GM23338 (cell line): ENCODE data around the gene ZNF76. TPM values are rescaled to one million over a fixed set of nuclear protein-coding genes. Genes with fewer than 3 reads are reported as not detected.

ENCODE experiments used
- ATAC-seq: fragments of 200-7000 bp; cut with Tn5 transposase; 3 replicates; pipeline ENCODE4 v1.9.1; 2020
- DNase-seq: peaks from one replicate; pipeline ENCODE4 v3.0.0-alpha.2; 2015; ENCODE audit warnings: low spot score
- H2AFZ ChIP-seq: fragments of 200-600 bp; sonication (generic); 2 replicates; pipeline ENCODE4 v1.8.0; 2016; ENCODE audit warnings: antibody characterized with exemption, mild to moderate bottlenecking, moderate library complexity
- H3F3A ChIP-seq: fragments of 200-600 bp; sonication (generic); replicated peaks from 2 replicates; pipeline ENCODE4 v1.8.0; 2017; ENCODE audit warnings: antibody characterized with exemption, mixed run types, low read depth
- H3K27ac ChIP-seq: fragments of 200-600 bp; sonication (generic); 2 replicates; pipeline ENCODE4 v1.6.1; 2016; ENCODE audit warnings: low read depth
- H3K27me3 ChIP-seq: fragments of 200-600 bp; sonication (generic); 2 replicates; pipeline ENCODE4 v1.8.0; 2016; ENCODE audit warnings: mild to moderate bottlenecking, mixed run types, moderate library complexity; ENCODE audit not compliant: insufficient read depth
- H3K36me3 ChIP-seq: fragments of 200-600 bp; sonication (generic); 2 replicates; pipeline ENCODE4 v1.8.0; 2016; ENCODE audit warnings: mild to moderate bottlenecking; ENCODE audit not compliant: insufficient read depth
- H3K4me1 ChIP-seq: fragments of 200-600 bp; sonication (generic); 2 replicates; pipeline ENCODE4 v1.8.0; 2016; ENCODE audit warnings: mild to moderate bottlenecking, moderate library complexity; ENCODE audit not compliant: insufficient read depth
- H3K4me2 ChIP-seq: fragments of 200-600 bp; sonication (generic); 2 replicates; pipeline ENCODE4 v1.7.1; 2017; ENCODE audit warnings: mixed run types
- H3K4me3 ChIP-seq: fragments of 200-600 bp; sonication (generic); 2 replicates; pipeline ENCODE4 v1.6.1; 2016; ENCODE audit warnings: mixed run types
- H3K79me2 ChIP-seq: fragments of 200-600 bp; sonication (generic); replicated peaks from 2 replicates; pipeline ENCODE4 v1.8.0; 2017; ENCODE audit warnings: mild to moderate bottlenecking; ENCODE audit not compliant: insufficient read depth
- H3K9me2 ChIP-seq: fragments of 200-600 bp; sonication (generic); 2 replicates; pipeline ENCODE4 v1.8.0; 2017; ENCODE audit not compliant: insufficient read depth
- H4K20me1 ChIP-seq: fragments of 200-600 bp; sonication (generic); replicated peaks from 2 replicates; pipeline ENCODE4 v1.8.0; 2017; ENCODE audit warnings: mild to moderate bottlenecking; ENCODE audit not compliant: insufficient read depth
- H3K27ac Mint-ChIP-seq: 2 replicates; pipeline ENCODE4 v1.8.0; 2020; ENCODE audit warnings: inconsistent platforms, mild to moderate bottlenecking, moderate library complexity, mixed read lengths
- H3K27me3 Mint-ChIP-seq: 3 replicates; pipeline ENCODE4 v1.8.0; 2022; ENCODE audit warnings: low read depth, mild to moderate bottlenecking, moderate library complexity, mixed read lengths, inconsistent platforms; ENCODE audit not compliant: insufficient read depth, poor library complexity
- H3K36me3 Mint-ChIP-seq: 3 replicates; pipeline ENCODE4 v1.8.0; 2021; ENCODE audit warnings: low read depth, mild to moderate bottlenecking, inconsistent platforms, moderate library complexity, mixed read lengths
- H3K4me1 Mint-ChIP-seq: 3 replicates; pipeline ENCODE4 v1.8.0; 2020; ENCODE audit warnings: mild to moderate bottlenecking, inconsistent platforms, mixed read lengths
- H3K4me3 Mint-ChIP-seq: 3 replicates; pipeline ENCODE4 v1.8.0; 2021; ENCODE audit warnings: moderate library complexity, mild to moderate bottlenecking, inconsistent platforms, mixed read lengths
- H3K9me3 Mint-ChIP-seq: 3 replicates; pipeline ENCODE4 v1.8.0; 2020; ENCODE audit warnings: moderate library complexity, mild to moderate bottlenecking, inconsistent platforms, mixed read lengths
- CREB1 ChIP-seq: fragments of 250-450 bp; sonication (Bioruptor Pico); IDR thresholded peaks from 2 replicates; pipeline ENCODE4 v1.5.0; 2020; ENCODE audit warnings: low read depth, mild to moderate bottlenecking, moderate library complexity
- EZH2phosphoT487 ChIP-seq: fragments of 200-600 bp; sonication (generic); IDR thresholded peaks from one replicate; pipeline ENCODE4 v1.8.1; 2018; ENCODE audit warnings: antibody characterized with exemption; ENCODE audit not compliant: unreplicated experiment
- POLR2AphosphoS5 ChIP-seq: IDR thresholded peaks from 2 replicates; pipeline ENCODE4 v1.6.1; 2016; ENCODE audit warnings: antibody characterized with exemption, low read depth
- STAT1 ChIP-seq: IDR thresholded peaks from one replicate; pipeline ENCODE4 v1.6.1; 2016; ENCODE audit warnings: antibody characterized with exemption; ENCODE audit not compliant: unreplicated experiment
- ZNF114 ChIP-seq: fragments of 250-450 bp; sonication (Bioruptor Pico); IDR thresholded peaks from 2 replicates; pipeline ENCODE4 v1.5.0; 2020; ENCODE audit warnings: mild to moderate bottlenecking, moderate library complexity
- ZNF331 ChIP-seq: fragments of 250-450 bp; sonication (Bioruptor Pico); IDR thresholded peaks from 2 replicates; pipeline ENCODE4 v1.5.0; 2020; ENCODE audit warnings: low read depth, mild to moderate bottlenecking, moderate library complexity
- polyA plus RNA-seq: library from polyadenylated mRNA; unstranded; fragments of >200 nt; fragmentation: Nextera tagmentation; extraction: Ambion mirVana; gene quantifications from 2 replicates; pipeline ENCODE4 v1.2.1, GENCODE V29; 2016
- total RNA-seq: library from RNA; depleted of rRNA; stranded (reverse); fragments of >200 nt; shearing (Covaris generic); gene quantifications from 2 replicates; pipeline ENCODE4 v1.2.3, GENCODE V29; 2014
- TF ChIP-seq, protein P1 (sequence below): IDR thresholded peaks from one replicate; pipeline ENCODE4 v1.6.1; 2018; ENCODE audit warnings: antibody characterized with exemption; ENCODE audit not compliant: unreplicated experiment
- TF ChIP-seq, protein P2 (sequence below), 2 experiments: fragments of 200-600 bp in 1 of 2; sonication (generic) in 1 of 2; conservative IDR thresholded peaks; 2 replicates each; pipeline versions ENCODE4 v1.5.1 to v1.6.1; 2016 to 2017; ENCODE audit warnings: antibody characterized with exemption in 2 of 2, low read depth in 2 of 2, mild to moderate bottlenecking in 2 of 2, moderate library complexity in 1 of 2

The ZNF76 gene
- total and polyA plus RNA-seq, 2 experiments from 2014 or later, result 12.5 to 18.8 TPM

- Histone ChIP-seq H4K20me1 (peaks cover 27% of the 10 kb centered on the region), H3F3A (no peaks in the 10 kb centered on the region), H3K36me3 (no peaks in the 10 kb centered on the region), H3K27me3 (peaks cover 41% of the 10 kb centered on the region), H3K4me1 (peaks cover 39% of the 10 kb centered on the region), H3K27ac (peak overlapping the region; percentile 36; the same call in 1 of the 2 replicates), H3K4me3 (no peak overlapping the region), H3K9me2 (no peaks in the 10 kb centered on the region), H2AFZ (no peak overlapping the region), H3K4me2 (peak overlapping the region; percentile 30; the same call in 1 of the 2 replicates), H3K79me2 (no peaks in the 10 kb centered on the region)
- Mint-ChIP-seq H3K4me1 (peaks cover 56% of the 10 kb centered on the region), H3K27ac (no peak overlapping the region), H3K36me3 (peaks cover 3% of the 10 kb centered on the region; the same call in 2 of the 3 replicates), H3K4me3 (no peak overlapping the region), H3K27me3 (peaks cover 44% of the 10 kb centered on the region), H3K9me3 (0 out of 3 replicates have a peak, but pooled peaks cover 2% of the 10 kb centered on the region)
- no peak for TF ChIP-seq POLR2AphosphoS5
- TF ChIP-seq ZNF114, result no peak
- TF ChIP-seq, protein P1, sequence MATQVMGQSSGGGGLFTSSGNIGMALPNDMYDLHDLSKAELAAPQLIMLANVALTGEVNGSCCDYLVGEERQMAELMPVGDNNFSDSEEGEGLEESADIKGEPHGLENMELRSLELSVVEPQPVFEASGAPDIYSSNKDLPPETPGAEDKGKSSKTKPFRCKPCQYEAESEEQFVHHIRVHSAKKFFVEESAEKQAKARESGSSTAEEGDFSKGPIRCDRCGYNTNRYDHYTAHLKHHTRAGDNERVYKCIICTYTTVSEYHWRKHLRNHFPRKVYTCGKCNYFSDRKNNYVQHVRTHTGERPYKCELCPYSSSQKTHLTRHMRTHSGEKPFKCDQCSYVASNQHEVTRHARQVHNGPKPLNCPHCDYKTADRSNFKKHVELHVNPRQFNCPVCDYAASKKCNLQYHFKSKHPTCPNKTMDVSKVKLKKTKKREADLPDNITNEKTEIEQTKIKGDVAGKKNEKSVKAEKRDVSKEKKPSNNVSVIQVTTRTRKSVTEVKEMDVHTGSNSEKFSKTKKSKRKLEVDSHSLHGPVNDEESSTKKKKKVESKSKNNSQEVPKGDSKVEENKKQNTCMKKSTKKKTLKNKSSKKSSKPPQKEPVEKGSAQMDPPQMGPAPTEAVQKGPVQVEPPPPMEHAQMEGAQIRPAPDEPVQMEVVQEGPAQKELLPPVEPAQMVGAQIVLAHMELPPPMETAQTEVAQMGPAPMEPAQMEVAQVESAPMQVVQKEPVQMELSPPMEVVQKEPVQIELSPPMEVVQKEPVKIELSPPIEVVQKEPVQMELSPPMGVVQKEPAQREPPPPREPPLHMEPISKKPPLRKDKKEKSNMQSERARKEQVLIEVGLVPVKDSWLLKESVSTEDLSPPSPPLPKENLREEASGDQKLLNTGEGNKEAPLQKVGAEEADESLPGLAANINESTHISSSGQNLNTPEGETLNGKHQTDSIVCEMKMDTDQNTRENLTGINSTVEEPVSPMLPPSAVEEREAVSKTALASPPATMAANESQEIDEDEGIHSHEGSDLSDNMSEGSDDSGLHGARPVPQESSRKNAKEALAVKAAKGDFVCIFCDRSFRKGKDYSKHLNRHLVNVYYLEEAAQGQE, result no peak
- TF ChIP-seq ZNF331, result no peak
- TF ChIP-seq CREB1 (CRISPR knock-in tag), result peak; percentile 29; the same call in 1 of the 2 replicates
- TF ChIP-seq, protein P2, sequence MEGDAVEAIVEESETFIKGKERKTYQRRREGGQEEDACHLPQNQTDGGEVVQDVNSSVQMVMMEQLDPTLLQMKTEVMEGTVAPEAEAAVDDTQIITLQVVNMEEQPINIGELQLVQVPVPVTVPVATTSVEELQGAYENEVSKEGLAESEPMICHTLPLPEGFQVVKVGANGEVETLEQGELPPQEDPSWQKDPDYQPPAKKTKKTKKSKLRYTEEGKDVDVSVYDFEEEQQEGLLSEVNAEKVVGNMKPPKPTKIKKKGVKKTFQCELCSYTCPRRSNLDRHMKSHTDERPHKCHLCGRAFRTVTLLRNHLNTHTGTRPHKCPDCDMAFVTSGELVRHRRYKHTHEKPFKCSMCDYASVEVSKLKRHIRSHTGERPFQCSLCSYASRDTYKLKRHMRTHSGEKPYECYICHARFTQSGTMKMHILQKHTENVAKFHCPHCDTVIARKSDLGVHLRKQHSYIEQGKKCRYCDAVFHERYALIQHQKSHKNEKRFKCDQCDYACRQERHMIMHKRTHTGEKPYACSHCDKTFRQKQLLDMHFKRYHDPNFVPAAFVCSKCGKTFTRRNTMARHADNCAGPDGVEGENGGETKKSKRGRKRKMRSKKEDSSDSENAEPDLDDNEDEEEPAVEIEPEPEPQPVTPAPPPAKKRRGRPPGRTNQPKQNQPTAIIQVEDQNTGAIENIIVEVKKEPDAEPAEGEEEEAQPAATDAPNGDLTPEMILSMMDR (conservative IDR thresholded peaks at IDR 0.05; ENCODE audit: low read depth in 2 of 2), result peak; percentile 99 to 100
- DNase-seq (peak; percentile 90), ATAC-seq (peak; percentile 79)
Observed at GRCh38 chr6:35240838-35241801, 18.4 kb upstream of the ZNF76 start.

- Mint-ChIP-seq H3K27ac (no peak overlapping the region), H3K36me3 (no peaks in the 10 kb centered on the region; the same call in 2 of the 3 replicates), H3K27me3 (peaks cover 37% of the 10 kb centered on the region), H3K4me1 (peaks cover 45% of the 10 kb centered on the region), H3K4me3 (no peak overlapping the region), H3K9me3 (no peaks in the 10 kb centered on the region)
- Histone ChIP-seq H2AFZ (no peak overlapping the region), H3K4me2 (no peak overlapping the region), H3K27ac (no peak overlapping the region), H3K79me2 (no peaks in the 10 kb centered on the region), H3K36me3 (no peaks in the 10 kb centered on the region), H4K20me1 (peaks cover 22% of the 10 kb centered on the region), H3K9me2 (no peaks in the 10 kb centered on the region), H3K4me3 (no peak overlapping the region), H3K27me3 (peaks cover 29% of the 10 kb centered on the region), H3K4me1 (peaks cover 34% of the 10 kb centered on the region), H3F3A (no peaks in the 10 kb centered on the region)
- ATAC-seq, result no peak
- no peak for DNase-seq
- TF ChIP-seq, protein P1, result no peak
- TF ChIP-seq CREB1 (CRISPR knock-in tag), result no peak
- TF ChIP-seq STAT1, result no peak
- TF ChIP-seq ZNF114, result no peak
- no peak for TF ChIP-seq EZH2phosphoT487
- TF ChIP-seq, protein P2 (conservative IDR thresholded peaks at IDR 0.05; ENCODE audit: low read depth in 2 of 2), result no peak
Observed at GRCh38 chr6:35242486-35242885, 17.0 kb upstream of the ZNF76 start.
